Endothelial cell (in vitro differentiated cells): ENCODE results near the gene CHST8. TPM values are rescaled to one million over a fixed set of nuclear protein-coding genes. Genes with fewer than 3 reads are reported as not detected.

Experiments
- DNase-seq: peaks from one replicate; pipeline ENCODE4 v3.0.0; 2021; ENCODE audit warnings: low spot score
- H3K27ac Mint-ChIP-seq: one replicate; pipeline ENCODE4 v1.8.0; 2021; ENCODE audit warnings: mixed read lengths, inconsistent platforms; ENCODE audit not compliant: unreplicated experiment
- H3K27me3 Mint-ChIP-seq: one replicate; pipeline ENCODE4 v1.8.0; 2021; ENCODE audit warnings: mild to moderate bottlenecking, moderate library complexity, mixed read lengths, inconsistent platforms; ENCODE audit not compliant: unreplicated experiment
- H3K36me3 Mint-ChIP-seq: one replicate; pipeline ENCODE4 v1.8.0; 2021; ENCODE audit warnings: mild to moderate bottlenecking, low read depth, mixed read lengths, inconsistent platforms; ENCODE audit not compliant: unreplicated experiment
- H3K4me1 Mint-ChIP-seq: one replicate; pipeline ENCODE4 v1.8.0; 2021; ENCODE audit warnings: mild to moderate bottlenecking, mixed read lengths, inconsistent platforms; ENCODE audit not compliant: unreplicated experiment
- H3K4me3 Mint-ChIP-seq: one replicate; pipeline ENCODE4 v1.8.0; 2021; ENCODE audit warnings: mild to moderate bottlenecking, mixed read lengths, inconsistent platforms; ENCODE audit not compliant: unreplicated experiment
- H3K9me3 Mint-ChIP-seq: one replicate; pipeline ENCODE4 v1.8.0; 2021; ENCODE audit warnings: mixed read lengths, inconsistent platforms; ENCODE audit not compliant: unreplicated experiment
- long read RNA-seq: library from polyadenylated mRNA; unstranded; transcript quantifications from one replicate; pipeline ENCODE4 v2.0.0, GENCODE V29; 2020; ENCODE audit not compliant: unreplicated experiment
- total RNA-seq: library from RNA; stranded (reverse); fragmentation: NEBNext Ultra II Directional; extraction: Animal tissue kit (Norgen Biotek cat#: 25700); gene quantifications from one replicate; pipeline ENCODE4 v1.2.1, GENCODE V29; 2021; ENCODE audit not compliant: unreplicated experiment
- TF ChIP-seq, protein P1 (sequence below): fragments of 200-600 bp; sonication (generic); IDR thresholded peaks from one replicate; pipeline ENCODE4 v1.5.0; 2021; ENCODE audit warnings: antibody characterized with exemption; ENCODE audit not compliant: unreplicated experiment

Gene CHST8, protein sequence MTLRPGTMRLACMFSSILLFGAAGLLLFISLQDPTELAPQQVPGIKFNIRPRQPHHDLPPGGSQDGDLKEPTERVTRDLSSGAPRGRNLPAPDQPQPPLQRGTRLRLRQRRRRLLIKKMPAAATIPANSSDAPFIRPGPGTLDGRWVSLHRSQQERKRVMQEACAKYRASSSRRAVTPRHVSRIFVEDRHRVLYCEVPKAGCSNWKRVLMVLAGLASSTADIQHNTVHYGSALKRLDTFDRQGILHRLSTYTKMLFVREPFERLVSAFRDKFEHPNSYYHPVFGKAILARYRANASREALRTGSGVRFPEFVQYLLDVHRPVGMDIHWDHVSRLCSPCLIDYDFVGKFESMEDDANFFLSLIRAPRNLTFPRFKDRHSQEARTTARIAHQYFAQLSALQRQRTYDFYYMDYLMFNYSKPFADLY
- 0.54 TPM for total RNA-seq
- long read RNA-seq: 0 reads

DNA sequence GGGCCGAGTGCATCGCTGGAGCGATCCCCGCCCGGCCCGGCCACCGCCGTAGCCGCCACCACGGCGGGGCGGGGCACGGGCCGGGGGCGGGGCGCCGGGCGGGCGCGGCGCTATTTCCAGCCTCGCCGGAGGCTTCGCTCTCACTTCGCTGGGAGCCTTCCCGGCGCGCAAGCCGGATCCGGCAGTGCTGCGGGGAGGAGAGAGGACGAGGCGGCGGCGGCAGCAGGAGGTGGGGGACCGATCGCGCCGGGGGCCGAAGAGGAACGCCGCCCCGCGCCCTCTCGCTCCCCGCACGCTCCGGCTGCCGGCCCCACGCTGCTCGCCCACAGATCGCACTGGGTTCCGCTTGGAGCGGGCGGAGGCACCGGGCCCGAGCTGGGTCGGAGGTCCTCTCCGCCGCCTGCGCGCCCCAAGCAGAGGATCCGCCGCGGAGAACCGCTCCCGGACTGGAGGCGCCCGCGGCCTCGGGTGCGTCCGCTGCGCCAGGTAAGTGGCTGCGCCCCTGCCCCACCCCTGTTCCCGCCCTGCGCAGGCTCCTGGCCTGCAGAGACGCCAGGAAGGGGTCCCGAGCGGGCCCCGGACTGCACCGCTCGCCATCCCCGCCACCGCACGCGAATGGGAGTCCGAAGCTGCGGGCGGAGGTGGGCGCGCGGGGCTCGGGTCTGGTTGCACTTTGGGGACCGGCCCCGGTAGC is at the start of gene CHST8:
CHST8 (plus strand) TSS at position 143 of the 694 bp plus-strand sequence. CDS start 67,309 bp downstream, outside the sequence.
- Mint-ChIP-seq H3K4me1 (peaks cover 2% of the 10 kb centered on the region), H3K27me3 (peaks cover 17% of the 10 kb centered on the region), H3K36me3 (no peaks in the 10 kb centered on the region), H3K27ac (no peak within 1 kb of the TSS), H3K4me3 (peak within 1 kb of the TSS; percentile 76), H3K9me3 (no peaks in the 10 kb centered on the region)
- DNase-seq: peak; percentile 69
- TF ChIP-seq, protein P1, sequence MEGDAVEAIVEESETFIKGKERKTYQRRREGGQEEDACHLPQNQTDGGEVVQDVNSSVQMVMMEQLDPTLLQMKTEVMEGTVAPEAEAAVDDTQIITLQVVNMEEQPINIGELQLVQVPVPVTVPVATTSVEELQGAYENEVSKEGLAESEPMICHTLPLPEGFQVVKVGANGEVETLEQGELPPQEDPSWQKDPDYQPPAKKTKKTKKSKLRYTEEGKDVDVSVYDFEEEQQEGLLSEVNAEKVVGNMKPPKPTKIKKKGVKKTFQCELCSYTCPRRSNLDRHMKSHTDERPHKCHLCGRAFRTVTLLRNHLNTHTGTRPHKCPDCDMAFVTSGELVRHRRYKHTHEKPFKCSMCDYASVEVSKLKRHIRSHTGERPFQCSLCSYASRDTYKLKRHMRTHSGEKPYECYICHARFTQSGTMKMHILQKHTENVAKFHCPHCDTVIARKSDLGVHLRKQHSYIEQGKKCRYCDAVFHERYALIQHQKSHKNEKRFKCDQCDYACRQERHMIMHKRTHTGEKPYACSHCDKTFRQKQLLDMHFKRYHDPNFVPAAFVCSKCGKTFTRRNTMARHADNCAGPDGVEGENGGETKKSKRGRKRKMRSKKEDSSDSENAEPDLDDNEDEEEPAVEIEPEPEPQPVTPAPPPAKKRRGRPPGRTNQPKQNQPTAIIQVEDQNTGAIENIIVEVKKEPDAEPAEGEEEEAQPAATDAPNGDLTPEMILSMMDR: no peak

DNA sequence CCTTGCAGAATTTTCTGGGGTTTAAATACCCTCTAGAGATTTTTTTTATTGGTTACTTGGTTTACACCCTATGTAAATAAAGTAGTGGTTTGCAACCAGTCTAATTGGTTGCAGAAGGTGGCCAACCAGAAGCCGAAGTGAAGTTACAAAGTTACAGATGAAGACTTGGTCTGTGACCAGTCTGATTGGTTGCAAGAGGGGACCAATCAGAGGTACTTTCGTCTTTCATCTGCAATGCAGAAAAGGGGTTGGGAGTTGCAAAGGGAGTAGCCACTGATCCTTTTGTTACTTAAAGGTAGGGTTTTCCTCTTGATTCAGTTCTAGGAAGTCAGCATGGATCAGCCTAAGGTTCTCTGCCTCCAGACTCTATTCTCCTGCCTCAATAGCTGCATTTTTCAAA is 48.8 kb upstream of the CHST8 start:
- H3K36me3 Mint-ChIP-seq: no peaks in the 10 kb centered on the region
- DNase-seq: no peak
- H3K4me3 Mint-ChIP-seq: no peak overlapping the region
- H3K4me1 Mint-ChIP-seq: peaks cover 9% of the 10 kb centered on the region
- H3K27ac Mint-ChIP-seq: no peak overlapping the region
- TF ChIP-seq, protein P1: no peak
- H3K27me3 Mint-ChIP-seq: peaks cover 4% of the 10 kb centered on the region
- no peaks in the 10 kb centered on the region for H3K9me3 Mint-ChIP-seq

DNA sequence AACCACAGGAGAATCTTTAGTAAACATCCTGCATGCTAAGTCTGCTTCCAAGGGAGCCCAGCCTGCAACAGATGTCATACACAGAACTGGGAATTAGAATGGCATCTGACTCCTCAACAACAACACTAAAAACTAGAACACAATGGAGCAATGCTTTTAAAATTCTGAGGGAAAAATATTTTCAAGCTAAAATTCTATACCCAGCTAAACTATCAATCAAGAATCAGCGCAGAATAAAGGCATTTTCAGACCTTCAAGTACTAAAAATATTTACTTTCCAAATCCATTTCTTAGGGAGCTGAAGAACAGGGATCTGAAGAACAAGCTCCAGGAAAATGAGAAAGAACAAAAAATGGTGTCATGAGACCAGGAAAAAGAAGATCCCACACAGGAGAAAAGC is 46.9 kb upstream of the CHST8 start:
- TF ChIP-seq, protein P1: no peak
- H3K27ac Mint-ChIP-seq: no peak overlapping the region
- H3K4me3 Mint-ChIP-seq: no peak overlapping the region
- H3K4me1 Mint-ChIP-seq: peaks cover 7% of the 10 kb centered on the region
- peaks cover 6% of the 10 kb centered on the region for H3K27me3 Mint-ChIP-seq
- DNase-seq: no peak
- no peaks in the 10 kb centered on the region for H3K9me3 Mint-ChIP-seq
- H3K36me3 Mint-ChIP-seq: no peaks in the 10 kb centered on the region

DNA sequence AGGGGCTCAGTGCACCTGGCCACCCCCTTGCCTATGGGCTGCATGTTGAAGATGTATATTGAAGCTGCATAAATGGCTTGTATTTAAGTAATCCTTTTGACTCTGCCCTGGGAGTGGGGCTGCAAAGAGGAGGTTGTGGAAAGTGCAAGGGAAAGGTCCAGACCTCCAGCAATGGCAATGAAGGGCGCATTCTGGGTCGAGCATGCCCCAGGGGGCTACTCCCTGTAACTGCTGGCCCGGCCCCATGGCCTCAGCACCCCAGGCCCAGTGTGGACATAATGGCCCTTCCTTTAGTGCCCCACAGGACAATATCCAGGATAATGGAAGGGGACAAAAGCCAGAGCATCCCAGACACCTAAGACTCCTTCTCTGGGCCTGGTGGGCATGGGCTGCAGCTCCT is 43.1 kb upstream of the CHST8 start:
- Mint-ChIP-seq H3K4me3 (no peak overlapping the region), H3K27ac (no peak overlapping the region), H3K9me3 (peaks cover 4% of the 10 kb centered on the region), H3K27me3 (peaks cover 10% of the 10 kb centered on the region), H3K4me1 (no peaks in the 10 kb centered on the region), H3K36me3 (no peaks in the 10 kb centered on the region)
- TF ChIP-seq, protein P1: no peak
- DNase-seq: no peak
